GM12864 (cell line): ENCODE data around the gene TNFSF11.

Source experiments
- DNase-seq: peaks from one replicate; pipeline ENCODE4 v3.0.0-alpha.2; 2011; ENCODE audit warnings: low read depth
- H3K4me3 ChIP-seq: 2 replicates; pipeline ENCODE4 v1.5.1; 2011; ENCODE audit warnings: mild to moderate bottlenecking, low read depth, low read length, control low read depth
- CTCF ChIP-seq: IDR thresholded peaks from 2 replicates; pipeline ENCODE4 v1.5.1; 2011; ENCODE audit warnings: low read depth, mild to moderate bottlenecking, moderate library complexity, low read length, control low read depth, inconsistent platforms; ENCODE audit errors: missing control alignments

Gene TNFSF11

GRCh38 chr13:42644841-42645240 is 70.9 kb downstream of the TNFSF11 start:
- no peak for TF ChIP-seq CTCF
- no peak overlapping the region for H3K4me3 ChIP-seq
- no peak for DNase-seq

- no peak for TF ChIP-seq CTCF
- DNase-seq: no peak
- H3K4me3 ChIP-seq: no peak overlapping the region
These were observed 71.8 kb downstream of the TNFSF11 start for GRCh38 chr13:42645717-42646116.

GRCh38 chr13:42649141-42649540 is 75.2 kb downstream of the TNFSF11 start:
- H3K4me3 ChIP-seq: no peak overlapping the region
- no peak for DNase-seq
- no peak for TF ChIP-seq CTCF

- no peak for TF ChIP-seq CTCF
- DNase-seq: no peak
- no peak overlapping the region for H3K4me3 ChIP-seq
These were observed 75.9 kb downstream of the TNFSF11 start for GRCh38 chr13:42649831-42650230.

GRCh38 chr13:42650506-42650905 is 76.6 kb downstream of the TNFSF11 start:
- H3K4me3 ChIP-seq: no peak overlapping the region
- DNase-seq: no peak
- no peak for TF ChIP-seq CTCF

- no peak for DNase-seq
These were observed 78.1 kb downstream of the TNFSF11 start for GRCh38 chr13:42651936-42652641.

More at GRCh38 chr13:42651936-42652641, 78.1 kb downstream of the TNFSF11 start:
- no peak for TF ChIP-seq CTCF
- no peak overlapping the region for H3K4me3 ChIP-seq
